ENCODE data around the gene SEMA6D. TPM values are rescaled to one million over a fixed set of nuclear protein-coding genes. Genes with fewer than 3 reads are reported as not detected.

Gene SEMA6D
- total RNA-seq, 1 experiment from 2014 or later, result 15.8 TPM

DNA sequence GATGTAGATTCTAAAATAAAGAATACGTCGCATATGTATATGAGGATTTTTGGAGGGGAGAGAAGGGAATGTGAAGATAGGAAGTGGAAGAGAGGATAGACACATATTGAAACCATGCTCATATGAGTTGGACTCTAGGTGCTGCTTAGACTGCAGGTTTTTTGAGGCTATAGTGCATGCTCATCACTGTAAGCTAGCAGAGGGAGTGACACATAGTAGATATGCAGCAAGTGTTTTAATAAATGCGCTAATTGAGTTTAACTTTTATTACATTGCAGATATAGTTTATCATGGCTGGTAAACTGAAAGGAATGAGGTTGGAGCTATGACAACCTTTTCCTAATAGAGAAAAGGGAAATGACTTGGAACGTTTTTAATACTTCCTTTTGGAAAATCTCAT lies 7.7 kb downstream of the SEMA6D start:
- H2BK15ac ChIP-seq (ENCODE audit: low read depth, low read length), result no peak overlapping the region
- Mint-ChIP-seq H3K27ac (no peak overlapping the region), H3K27me3 (ENCODE audit: low read depth) (peaks cover 10% of the 10 kb centered on the region), H3K36me3 (ENCODE audit: insufficient read depth in 1 of 3, low read depth in 3 of 3) (peaks cover 0 to 13% (median 2%) of the 10 kb centered on the region in 3 experiments; a peak in 2 of 7 replicates), H3K9me3 (no peaks in the 10 kb centered on the region), H3K4me3 (no peak overlapping the region), H3K4me1 (peaks cover 26 to 47% of the 10 kb centered on the region in 2 experiments)
- no peak overlapping the region for H3T11ph ChIP-seq (ENCODE audit: low read length)
- H2BK20ac ChIP-seq (ENCODE audit: low read depth, low read length, poor library complexity, severe bottlenecking), result no peak overlapping the region
- H3K9ac ChIP-seq (ENCODE audit: extremely low read depth, insufficient read length, low read length), result no peak overlapping the region
- H2AK5ac ChIP-seq (ENCODE audit: insufficient read length, low read length), result no peak overlapping the region
- no peak overlapping the region for H3K27ac ChIP-seq (ENCODE audit: insufficient read length, low read depth, low read length)
- H2BK12ac ChIP-seq (ENCODE audit: insufficient read length, low read depth, low read length), result no peak overlapping the region
- H2BK120ac ChIP-seq (ENCODE audit: low read depth, low read length, poor library complexity, severe bottlenecking), result no peak overlapping the region
- no peaks in the 10 kb centered on the region for H3K79me1 ChIP-seq (ENCODE audit: insufficient read depth, low read depth, low read length, poor library complexity, severe bottlenecking)
- no peaks in the 10 kb centered on the region for H4K20me1 ChIP-seq (ENCODE audit: control insufficient read depth, insufficient read depth, insufficient read length)
- H4K8ac ChIP-seq (replicated peaks; ENCODE audit: insufficient read length, low read depth, low read length), result no peak overlapping the region
- H3K56ac ChIP-seq (ENCODE audit: insufficient read length, low read depth, low read length), result no peak overlapping the region
- H3K23ac ChIP-seq (ENCODE audit: insufficient read length, low read depth, low read length), result no peak overlapping the region
- no peak overlapping the region for H3K18ac ChIP-seq (ENCODE audit: insufficient read length, low read depth, low read length)
- H3K14ac ChIP-seq (ENCODE audit: insufficient read depth, low read length), result no peak overlapping the region
- no peak overlapping the region for H4K91ac ChIP-seq (ENCODE audit: insufficient read length, low read depth, low read length)
- no peak overlapping the region for H2AFZ ChIP-seq (ENCODE audit: low read length)
- no peak overlapping the region for H4K5ac ChIP-seq (ENCODE audit: insufficient read length, low read depth, low read length)
- H3K23me2 ChIP-seq (ENCODE audit: insufficient read length, low read depth, low read length, poor library complexity, severe bottlenecking), result no peaks in the 10 kb centered on the region
- WGBS (ENCODE audit: extremely low coverage, insufficient read length, low lambda C conversion rate), result 100% methylated on average over 1 of the region's 4 CpGs
- no peaks in the 10 kb centered on the region for H3K9me3 ChIP-seq (ENCODE audit: control insufficient read depth, low read depth, low read length)
- H2BK5ac ChIP-seq (ENCODE audit: insufficient read length, low read length), result no peak overlapping the region
- no peak overlapping the region for H3K4ac ChIP-seq (ENCODE audit: low read depth, low read length)
- no peaks in the 10 kb centered on the region for H3K79me2 ChIP-seq (ENCODE audit: insufficient read depth, low read length)
- H3K4me2 ChIP-seq (ENCODE audit: insufficient read depth, insufficient read length, low read length), result no peak overlapping the region
- no peak for DNase-seq
- H3K4me1 ChIP-seq (ENCODE audit: insufficient read depth, low read length), result no peaks in the 10 kb centered on the region
- H3K27me3 ChIP-seq (ENCODE audit: insufficient read depth, low read length), result peaks cover 3% of the 10 kb centered on the region; the same call in 1 of the 2 replicates
- TF ChIP-seq, protein P1, sequence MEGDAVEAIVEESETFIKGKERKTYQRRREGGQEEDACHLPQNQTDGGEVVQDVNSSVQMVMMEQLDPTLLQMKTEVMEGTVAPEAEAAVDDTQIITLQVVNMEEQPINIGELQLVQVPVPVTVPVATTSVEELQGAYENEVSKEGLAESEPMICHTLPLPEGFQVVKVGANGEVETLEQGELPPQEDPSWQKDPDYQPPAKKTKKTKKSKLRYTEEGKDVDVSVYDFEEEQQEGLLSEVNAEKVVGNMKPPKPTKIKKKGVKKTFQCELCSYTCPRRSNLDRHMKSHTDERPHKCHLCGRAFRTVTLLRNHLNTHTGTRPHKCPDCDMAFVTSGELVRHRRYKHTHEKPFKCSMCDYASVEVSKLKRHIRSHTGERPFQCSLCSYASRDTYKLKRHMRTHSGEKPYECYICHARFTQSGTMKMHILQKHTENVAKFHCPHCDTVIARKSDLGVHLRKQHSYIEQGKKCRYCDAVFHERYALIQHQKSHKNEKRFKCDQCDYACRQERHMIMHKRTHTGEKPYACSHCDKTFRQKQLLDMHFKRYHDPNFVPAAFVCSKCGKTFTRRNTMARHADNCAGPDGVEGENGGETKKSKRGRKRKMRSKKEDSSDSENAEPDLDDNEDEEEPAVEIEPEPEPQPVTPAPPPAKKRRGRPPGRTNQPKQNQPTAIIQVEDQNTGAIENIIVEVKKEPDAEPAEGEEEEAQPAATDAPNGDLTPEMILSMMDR (conservative IDR thresholded peaks at IDR 0.05), result no peak

All from H9 (cell line).